Brain microvascular endothelial cell (primary cell): ENCODE measurements around the gene MFSD6.

Source experiments
- DNase-seq: peaks from one replicate; pipeline ENCODE4 v3.0.0-alpha.2; 2020
- H3K27ac ChIP-seq: fragments of 250-450 bp; sonication (Bioruptor Pico); 2 replicates; pipeline ENCODE4 v1.5.1; 2020; ENCODE audit warnings: mild to moderate bottlenecking, moderate library complexity
- H3K27me3 ChIP-seq: fragments of 250-450 bp; sonication (Bioruptor Pico); replicated peaks from 2 replicates; pipeline ENCODE4 v1.5.1; 2020; ENCODE audit warnings: mild to moderate bottlenecking
- H3K36me3 ChIP-seq: fragments of 250-450 bp; sonication (Bioruptor Pico); replicated peaks from 2 replicates; pipeline ENCODE4 v1.5.1; 2020; ENCODE audit warnings: mild to moderate bottlenecking
- H3K4me3 ChIP-seq: 2 replicates; pipeline ENCODE4 v1.5.1; 2011; ENCODE audit warnings: low read depth, mild to moderate bottlenecking, control low read depth, low read length, moderate library complexity
- CTCF ChIP-seq: IDR thresholded peaks from 2 replicates; pipeline ENCODE4 v1.5.1; 2011; ENCODE audit warnings: low read depth, mild to moderate bottlenecking, moderate library complexity, low read length, control low read depth, inconsistent platforms; ENCODE audit errors: missing control alignments
- in situ Hi-C: cut with HindIII; loops from 2 replicates; pipeline ENCODE4 v1.10.0; 2017; ENCODE audit warnings: low sequenced_read_pairs, low pct_ligation_motif_present

The MFSD6 gene

GRCh38 chr2:190519975-190520767 lies 112.0 kb downstream of the MFSD6 start:
- H3K27ac ChIP-seq, result no peak overlapping the region
- no peaks in the 10 kb centered on the region for H3K27me3 ChIP-seq
- no peak for TF ChIP-seq CTCF
- H3K4me3 ChIP-seq, result no peak overlapping the region
- in situ Hi-C loops, result no loop called here
- no peak for DNase-seq
- no peaks in the 10 kb centered on the region for H3K36me3 ChIP-seq

- no peaks in the 10 kb centered on the region for H3K27me3 ChIP-seq
- in situ Hi-C loops, result no loop called here
- H3K36me3 ChIP-seq, result no peaks in the 10 kb centered on the region
- H3K4me3 ChIP-seq, result no peak overlapping the region
- H3K27ac ChIP-seq, result no peak overlapping the region
- no peak for DNase-seq
- TF ChIP-seq CTCF, result no peak
Observed at GRCh38 chr2:190524928-190525327, 116.8 kb downstream of the MFSD6 start.

DNA sequence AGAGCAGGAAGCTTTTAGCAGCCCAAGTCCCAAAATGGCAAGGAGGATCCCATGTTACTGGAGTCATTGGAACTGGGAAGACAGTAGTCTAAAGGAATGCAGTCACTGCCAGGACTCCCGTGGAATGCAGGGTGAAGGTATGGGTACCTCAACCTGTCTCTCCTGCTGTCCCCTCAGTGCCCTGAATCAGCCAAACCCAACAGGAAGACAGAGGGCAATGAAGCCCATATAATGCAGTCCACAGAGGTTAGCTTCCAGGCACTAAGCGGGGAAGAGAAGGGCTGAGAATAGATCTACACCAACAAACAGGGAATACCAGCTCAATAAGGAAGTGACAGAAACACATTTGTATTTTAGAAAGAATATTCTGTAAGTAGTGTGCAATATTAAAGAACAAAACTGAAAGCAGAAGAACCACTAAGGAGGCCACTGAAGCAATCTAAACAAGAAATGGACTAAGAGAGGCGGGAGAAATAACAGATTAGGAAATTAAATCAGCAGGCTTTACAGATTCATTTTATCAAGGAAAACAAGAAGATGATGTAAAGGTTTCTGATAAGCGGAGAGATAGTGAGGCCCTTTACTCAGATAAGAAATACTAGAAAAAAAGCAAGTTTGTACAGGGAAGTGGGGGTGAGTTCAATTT lies 118.1 kb downstream of the MFSD6 start:
- no peak for TF ChIP-seq CTCF
- no peaks in the 10 kb centered on the region for H3K36me3 ChIP-seq
- H3K27ac ChIP-seq, result no peak overlapping the region
- DNase-seq, result no peak
- H3K27me3 ChIP-seq, result no peaks in the 10 kb centered on the region
- H3K4me3 ChIP-seq, result no peak overlapping the region
- in situ Hi-C loops, result no loop called here

GRCh38 chr2:190527214-190527613 lies 119.1 kb downstream of the MFSD6 start:
- H3K27ac ChIP-seq, result no peak overlapping the region
- no peak for DNase-seq
- H3K36me3 ChIP-seq, result no peaks in the 10 kb centered on the region
- H3K4me3 ChIP-seq, result no peak overlapping the region
- no peaks in the 10 kb centered on the region for H3K27me3 ChIP-seq
- in situ Hi-C loops, result no loop called here
- no peak for TF ChIP-seq CTCF

GRCh38 chr2:190527918-190528317 lies 119.8 kb downstream of the MFSD6 start:
- TF ChIP-seq CTCF, result no peak
- Histone ChIP-seq H3K4me3 (no peak overlapping the region), H3K27me3 (no peaks in the 10 kb centered on the region), H3K36me3 (no peaks in the 10 kb centered on the region), H3K27ac (no peak overlapping the region)
- no peak for DNase-seq
- in situ Hi-C loops, result no loop called here
